NCI-H2227 treated with DMSO at 0.1 percent for 48 hours (cell line): ENCODE results near the gene DENND6A.
A peak's percentile ranks its signal among the peaks of the same experiment; 100 is the strongest.
"Not testable (repeated sequence)": the region's sequence is repeated elsewhere in the genome, so short reads cannot be mapped to it uniquely, and the experiment has no call there.

Source experiments
- DNase-seq: peaks from one replicate; lab custom pipeline; 2025; lab: John Stamatoyannopoulos, UW

Gene DENND6A

DNA sequence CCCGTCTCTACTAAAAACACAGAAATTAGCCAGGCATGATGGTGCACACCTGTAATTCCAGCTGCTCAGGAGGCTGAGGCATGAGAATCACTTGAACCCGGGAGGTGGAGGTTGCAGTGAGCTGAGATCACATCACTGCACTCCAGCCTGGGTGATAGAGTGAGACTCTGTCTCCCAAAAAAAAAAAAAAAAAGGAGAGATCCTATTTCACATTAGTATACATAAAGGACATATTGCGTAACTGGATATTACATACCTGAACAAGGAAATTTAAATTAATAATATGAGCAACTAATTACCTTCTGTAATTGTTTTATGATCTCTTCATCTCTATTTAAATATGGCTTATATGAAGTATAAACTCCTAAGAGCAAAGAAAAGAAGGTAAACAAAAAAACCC, 58.6 kb downstream of the DENND6A start:
- DNase-seq = not testable (repeated sequence)

- DNase-seq = peak; percentile 30
These were observed 64.9 kb downstream of the DENND6A start for GRCh38 chr3:57627976-57628375.

- DNase-seq = no peak
These were observed 68.1 kb downstream of the DENND6A start for GRCh38 chr3:57624801-57625200.

- no peak for DNase-seq
These were observed 70.5 kb downstream of the DENND6A start for GRCh38 chr3:57622362-57622761.

- no peak for DNase-seq
These were observed 75.1 kb downstream of the DENND6A start for GRCh38 chr3:57617739-57618138.

DNA sequence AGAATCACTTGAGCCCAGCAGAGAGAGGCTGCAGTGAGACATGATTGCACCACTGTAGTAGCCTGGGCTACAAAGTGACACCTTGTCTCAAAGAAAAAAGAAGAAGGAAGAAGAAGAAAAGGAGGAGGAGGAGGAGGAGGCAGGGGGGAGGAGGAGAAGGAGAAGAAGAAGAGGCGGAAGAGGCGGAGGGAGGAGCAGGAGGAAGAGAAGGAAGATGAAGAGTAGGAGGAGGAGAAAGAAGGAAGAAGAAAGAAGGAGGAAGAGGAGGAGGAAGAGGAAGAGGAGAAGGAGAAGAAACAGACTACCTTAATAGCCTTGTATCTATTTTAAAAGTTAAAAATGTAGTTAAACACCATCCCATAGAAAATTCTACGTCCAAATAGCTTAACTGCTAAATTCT, 76.6 kb downstream of the DENND6A start:
- DNase-seq = no peak

- DNase-seq = not testable (repeated sequence)
These were observed 81.0 kb downstream of the DENND6A start for GRCh38 chr3:57611870-57612269.

DNA sequence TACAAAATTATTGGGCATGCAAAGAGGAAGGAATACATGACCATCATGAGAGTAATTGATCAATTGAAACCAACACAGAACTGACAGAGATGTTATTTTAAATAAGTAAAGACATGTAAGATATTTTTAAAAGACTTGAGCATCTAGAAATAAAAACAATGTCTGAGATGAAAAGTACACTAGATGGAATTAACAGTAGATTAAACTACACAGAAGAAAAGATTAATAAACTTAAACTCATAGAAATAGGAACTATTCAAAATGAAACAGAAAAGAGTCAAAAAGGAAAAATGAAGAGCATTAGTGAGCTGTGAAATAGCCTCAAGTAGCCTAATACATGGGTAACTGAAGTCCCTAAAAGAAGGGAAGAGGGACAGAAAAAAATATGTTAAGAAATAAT, 87.2 kb downstream of the DENND6A start:
- DNase-seq = no peak

DNA sequence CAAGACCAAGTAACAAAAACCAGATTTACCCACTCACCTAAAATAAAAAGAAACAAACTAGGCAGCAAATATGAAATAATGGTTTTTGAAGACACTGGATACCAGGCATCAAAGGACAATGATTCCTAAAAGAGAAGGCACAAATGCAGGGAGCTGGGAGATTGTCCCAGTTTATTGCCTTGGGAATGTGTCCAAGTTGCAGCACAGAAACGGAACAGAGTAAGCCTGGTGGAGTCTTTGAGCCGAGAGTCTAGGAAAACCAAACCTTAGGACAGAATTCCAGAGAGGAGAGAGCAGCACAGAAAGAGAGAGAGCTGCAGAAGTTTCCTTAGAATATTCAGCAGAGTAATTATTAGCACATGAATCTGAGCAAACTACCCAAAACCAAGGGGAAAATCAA, 87.9 kb downstream of the DENND6A start:
- DNase-seq = no peak

DNA sequence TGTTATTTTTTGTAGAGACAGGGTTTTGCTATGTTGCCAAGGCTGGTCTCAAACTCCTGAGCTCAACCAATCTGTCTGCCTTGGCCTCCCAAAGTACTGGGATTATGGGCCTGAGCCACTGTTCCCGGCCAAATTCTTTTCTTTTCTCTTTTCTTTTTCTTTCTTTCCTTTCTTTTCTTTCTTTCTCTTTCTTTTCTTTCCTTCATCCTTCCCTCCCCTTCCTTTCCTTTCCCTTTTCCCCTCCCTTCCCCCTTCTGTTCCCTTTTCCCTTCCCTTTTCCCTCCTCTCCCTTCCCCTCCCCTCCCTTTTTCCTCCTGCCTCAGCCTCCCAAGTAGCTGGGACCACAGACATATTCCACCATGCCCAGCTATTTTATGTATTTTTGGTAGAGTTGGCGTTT, 92.7 kb downstream of the DENND6A start:
- no peak for DNase-seq

DNA sequence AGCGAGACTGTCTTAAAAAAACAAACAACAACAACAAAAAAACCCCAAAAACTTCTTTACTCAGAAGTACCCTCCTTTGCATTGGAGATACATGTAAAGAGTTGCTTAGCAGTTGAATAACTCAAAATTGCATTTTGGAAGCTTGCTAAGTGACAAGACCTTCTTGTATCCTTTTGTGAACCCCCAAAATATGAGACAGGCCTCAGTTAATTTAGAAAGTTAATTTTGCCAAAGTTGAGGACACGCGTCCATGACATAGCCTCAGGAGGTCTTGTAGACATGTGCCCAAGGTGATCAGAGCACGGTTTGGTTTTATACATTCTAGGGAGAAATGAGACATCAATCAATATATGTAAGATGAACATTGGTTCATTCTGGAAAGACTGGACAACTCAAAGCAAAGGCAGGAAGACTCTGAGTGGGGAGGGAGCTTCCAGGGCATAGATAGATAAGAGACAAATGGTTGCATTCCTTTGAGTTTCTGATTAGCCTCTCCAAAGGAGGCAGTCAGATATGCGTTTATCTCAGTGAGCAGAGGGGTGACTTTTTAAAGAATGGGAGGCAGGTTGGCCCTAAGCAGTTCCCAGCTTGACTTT, 94.0 kb downstream of the DENND6A start:
- no peak for DNase-seq

GRCh38 chr3:57597127-57597923, 95.6 kb downstream of the DENND6A start, which contains the start of gene ARF4:
TSS of gene ARF4 (minus strand) at chr3:57597344. CDS start at chr3:57597140, 204 bp downstream.
- peak; percentile 95 for DNase-seq

DNA sequence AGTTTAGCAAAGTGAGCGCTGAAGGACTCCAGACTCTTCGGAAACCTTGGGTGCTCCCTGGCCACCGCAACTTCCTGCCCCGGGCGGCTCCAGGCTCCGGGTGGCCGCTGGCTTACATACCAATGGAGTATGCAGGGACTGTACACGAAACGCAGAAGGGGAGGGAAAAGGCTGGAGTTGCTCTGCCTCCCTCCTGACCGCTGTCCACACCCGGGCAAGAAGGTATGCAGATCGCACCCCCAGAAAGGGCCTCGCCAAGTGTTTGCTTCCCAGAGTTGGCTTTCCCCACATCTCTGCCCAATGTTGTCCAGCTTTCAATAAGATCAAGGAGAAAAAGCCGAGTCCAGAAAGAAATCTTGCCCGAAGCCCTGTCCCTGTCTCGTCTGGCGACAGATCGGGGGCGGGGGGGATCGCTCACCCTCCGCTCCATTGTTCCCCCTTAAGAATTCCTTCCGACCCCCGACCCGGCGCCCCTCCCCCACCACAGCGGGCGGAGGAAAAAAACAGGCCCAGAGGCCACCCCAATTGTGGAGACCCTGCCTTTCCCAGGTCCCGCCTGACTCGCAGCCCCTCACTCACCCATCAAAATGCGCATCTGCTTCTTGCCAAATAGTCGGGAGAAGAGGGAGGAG, 96.3 kb downstream of the DENND6A start:
- peak; percentile 6 for DNase-seq

DNA sequence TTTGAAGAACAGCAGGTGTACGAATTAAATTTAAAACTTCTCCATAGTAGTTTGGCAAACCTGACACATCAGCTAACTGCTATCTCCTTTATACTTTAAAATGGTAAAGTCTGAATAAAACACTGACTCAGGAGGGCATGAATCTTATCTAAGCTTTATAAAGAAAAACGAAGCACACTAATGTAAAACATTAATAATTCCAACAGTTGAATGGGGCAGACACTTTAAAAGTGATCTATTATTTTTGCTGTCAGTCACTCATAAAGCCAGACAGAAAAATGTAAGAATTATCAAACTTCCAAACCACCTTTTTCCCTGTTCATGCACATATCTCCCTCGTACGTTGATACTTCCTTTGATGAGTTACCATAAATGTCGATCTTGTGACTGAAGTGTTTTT, 98.3 kb downstream of the DENND6A start:
- no peak for DNase-seq

DNA sequence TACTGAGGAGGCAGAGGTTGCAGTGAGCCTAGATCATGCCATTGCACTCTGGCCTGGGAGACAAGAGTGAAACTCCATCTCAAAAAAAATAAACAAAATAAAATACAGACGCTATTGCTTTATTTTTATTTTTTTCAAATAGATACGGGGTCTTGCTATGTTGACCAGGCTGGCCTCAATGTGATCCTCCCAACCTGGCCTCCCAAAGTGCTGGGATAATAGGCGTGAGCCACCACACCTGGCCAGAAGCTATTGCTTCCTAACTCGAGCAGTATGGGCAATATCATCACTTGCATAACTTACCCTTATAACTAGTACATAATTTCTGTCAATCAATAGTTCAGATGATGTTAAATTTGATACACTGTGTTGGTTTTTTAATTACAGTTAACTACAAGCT, 98.7 kb downstream of the DENND6A start:
- DNase-seq = no peak

- no peak for DNase-seq
These were observed 100.6 kb downstream of the DENND6A start for GRCh38 chr3:57592306-57592705.

DNA sequence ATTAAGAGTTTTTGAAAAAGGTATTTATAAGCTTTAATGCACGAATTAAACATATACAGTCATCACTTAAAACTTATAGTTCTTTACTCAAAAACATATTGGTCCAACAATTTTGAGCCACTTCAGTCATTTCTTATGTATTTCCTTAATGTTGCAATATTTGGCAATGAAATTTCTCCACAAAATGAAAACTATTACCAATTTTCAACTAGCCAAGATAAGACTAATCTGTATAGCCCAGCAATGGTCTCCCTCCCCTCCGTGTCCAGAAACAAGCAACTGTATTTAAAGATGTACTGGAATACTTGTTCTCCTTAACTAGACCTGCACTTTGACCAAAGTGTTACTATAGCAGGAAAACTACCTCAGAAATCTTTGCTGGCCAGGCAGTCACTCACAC, 105.0 kb downstream of the DENND6A start:
- no peak for DNase-seq

GRCh38 chr3:57586778-57587177, 106.1 kb downstream of the DENND6A start:
- no peak for DNase-seq

DNA sequence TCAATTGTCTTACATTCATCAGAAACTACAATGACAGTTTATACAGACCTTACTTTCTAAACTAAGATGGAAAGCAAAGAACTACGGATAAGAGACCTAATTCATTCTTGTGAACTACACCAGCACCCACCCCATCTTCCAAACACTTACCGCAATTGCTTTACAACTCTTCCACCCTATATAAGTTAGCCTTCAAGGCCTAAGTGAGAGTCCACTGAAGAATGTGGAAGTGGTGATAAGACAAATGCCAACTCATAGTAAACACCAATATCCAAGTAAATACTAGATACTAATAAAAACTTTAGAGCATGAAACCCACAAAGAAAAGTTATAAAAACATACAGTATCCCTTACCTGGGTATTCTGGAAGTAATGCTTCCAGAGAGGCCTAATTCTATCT, 109.3 kb downstream of the DENND6A start:
- DNase-seq = no peak

- DNase-seq = no peak
These were observed 110.3 kb downstream of the DENND6A start for GRCh38 chr3:57582474-57583168.

GRCh38 chr3:57577801-57578200, 115.1 kb downstream of the DENND6A start:
- no peak for DNase-seq

DNA sequence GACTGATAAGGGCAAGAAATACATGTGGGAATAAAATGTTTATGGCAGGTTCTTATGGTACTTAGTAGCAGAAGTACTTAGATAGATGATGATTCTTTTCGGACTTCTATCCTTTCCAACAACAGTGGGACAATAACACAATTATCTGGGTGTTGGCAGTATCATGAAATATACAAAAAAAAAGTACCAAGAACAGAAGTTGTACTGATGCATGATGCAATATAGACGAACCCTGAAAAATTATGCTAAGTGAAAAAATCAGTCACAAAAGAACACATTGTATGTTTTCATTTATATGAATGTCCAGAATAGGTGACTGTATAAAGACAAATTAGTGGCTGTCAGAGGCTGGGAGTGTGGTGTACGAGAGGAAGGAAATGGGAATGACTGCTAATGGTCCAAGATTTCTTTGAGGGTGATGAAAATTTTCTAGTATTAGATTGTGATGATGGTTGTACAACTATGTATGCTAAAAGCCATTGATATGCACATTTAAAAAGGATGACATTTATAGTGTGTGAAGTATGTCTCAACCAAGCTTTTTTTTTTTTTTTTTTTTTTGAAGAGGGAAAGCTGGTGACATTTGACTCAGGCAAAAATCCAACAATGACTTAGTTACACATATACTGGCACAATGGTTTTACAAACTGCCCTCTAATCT, 116.8 kb downstream of the DENND6A start:
- DNase-seq = no peak
